ENCODE results near the gene FOXN4.

- TF ChIP-seq CTCF (IDR thresholded peaks at IDR 0.05; ENCODE audit: low read length): no peak
- TF ChIP-seq EZH2 (IDR thresholded peaks at IDR 0.05; ENCODE audit: borderline replicate concordance, low read length): no peak
These were observed 37.7 kb downstream of the FOXN4 start for GRCh38 chr12:109271418-109271817.

All from OCI-LY1 (cell line).